SK-N-SH (cell line): ENCODE results near the gene CXXC1. TPM values are rescaled to one million over a fixed set of nuclear protein-coding genes. Genes with fewer than 3 reads are reported as not detected.

Experiments
- CTCF ChIA-PET: fragments of 300-600, 350-600 bp; formaldehyde crosslinking; extraction: SDS; loops from one replicate; lab custom pipeline; 2021; lab: Yijun Ruan, JAX
- POLR2A ChIA-PET: fragments of 350-600 bp; sonication (Branson Sonifier 250); formaldehyde crosslinking; extraction: SDS; loops from one replicate; lab custom pipeline; 2020; ENCODE audit warnings: antibody characterized with exemption, inconsistent platforms; lab: Yijun Ruan, JAX
- DNase-seq: peaks from one replicate; pipeline ENCODE4 v3.0.0; 2012
- H2AFZ ChIP-seq: fragments of 200-600 bp; sonication (generic); 2 replicates; pipeline ENCODE4 v1.8.1; 2016; ENCODE audit warnings: antibody characterized with exemption, mild to moderate bottlenecking, low read depth
- H3F3A ChIP-seq: fragments of 200-600 bp; sonication (generic); replicated peaks from 2 replicates; pipeline ENCODE3; 2016; ENCODE audit warnings: antibody characterized with exemption, mild to moderate bottlenecking; ENCODE audit not compliant: insufficient read depth
- H3K27ac ChIP-seq, 2 experiments: fragments of 200-500 bp in 1 of 2; fragments of 200-600 bp in 1 of 2; sonication (Bioruptor generic) in 1 of 2; sonication (generic), shearing (Covaris generic) in 1 of 2; 2 replicates each; pipeline versions ENCODE4 v1.5.1 to v1.6.1; 2014 to 2016; ENCODE audit warnings: low read depth in 2 of 2, inconsistent platforms in 1 of 2, low read length in 1 of 2, mild to moderate bottlenecking in 1 of 2, mixed read lengths in 1 of 2
- H3K27me3 ChIP-seq: fragments of 200-600 bp; sonication (generic), shearing (Covaris generic); 2 replicates; pipeline ENCODE4 v1.6.1; 2016; ENCODE audit warnings: mixed run types; ENCODE audit not compliant: insufficient read depth
- H3K36me3 ChIP-seq, 2 experiments: fragments of 200-500 bp in 1 of 2; fragments of 200-600 bp in 1 of 2; sonication (Bioruptor generic) in 1 of 2; sonication (generic) in 1 of 2; replicated peaks in 1 of 2; 2 replicates each; pipeline versions ENCODE3 to v1.5.1; 2014 to 2016; ENCODE audit warnings: low read length in 1 of 2, mild to moderate bottlenecking in 1 of 2; ENCODE audit not compliant: insufficient read depth in 2 of 2, control insufficient read depth in 1 of 2
- H3K4me1 ChIP-seq, 2 experiments: fragments of 200-500 bp in 1 of 2; fragments of 200-600 bp in 1 of 2; sonication (Bioruptor generic) in 1 of 2; sonication (generic), shearing (Covaris generic) in 1 of 2; 2 replicates each; pipeline versions ENCODE4 v1.5.1 to v1.6.1; 2014 to 2016; ENCODE audit warnings: low read depth in 1 of 2, low read length in 1 of 2, mixed run types in 1 of 2; ENCODE audit not compliant: insufficient read depth in 2 of 2, control insufficient read depth in 1 of 2
- H3K4me2 ChIP-seq: fragments of 200-600 bp; sonication (generic), shearing (Covaris generic); 2 replicates; pipeline ENCODE4 v1.6.1; 2017; ENCODE audit warnings: mixed run types
- H3K4me3 ChIP-seq, 2 experiments: fragments of 200-500 bp in 1 of 2; fragments of 200-600 bp in 1 of 2; sonication (Bioruptor generic) in 1 of 2; sonication (generic), shearing (Covaris generic) in 1 of 2; 2 replicates each; pipeline versions ENCODE4 v1.5.1 to v1.8.1; 2014 to 2016; ENCODE audit warnings: low read depth in 2 of 2, inconsistent platforms in 1 of 2, low read length in 1 of 2, mild to moderate bottlenecking in 1 of 2, mixed read lengths in 1 of 2, moderate library complexity in 1 of 2
- H3K79me2 ChIP-seq: fragments of 200-600 bp; sonication (generic); 2 replicates; pipeline ENCODE4 v1.8.1; 2017; ENCODE audit warnings: mild to moderate bottlenecking; ENCODE audit not compliant: insufficient read depth
- H3K9ac ChIP-seq: fragments of 200-600 bp; sonication (generic); 2 replicates; pipeline ENCODE4 v1.6.1; 2017; ENCODE audit warnings: mixed run types
- H3K9me2 ChIP-seq: fragments of 200-600 bp; sonication (generic); 2 replicates; pipeline ENCODE4 v1.6.1; 2017; ENCODE audit warnings: mixed run types
- H3K9me3 ChIP-seq: fragments of 200-600 bp; sonication (generic); 2 replicates; pipeline ENCODE4 v1.6.1; 2017; ENCODE audit warnings: mixed run types, mild to moderate bottlenecking, moderate library complexity
- H4K20me1 ChIP-seq: fragments of 200-600 bp; sonication (generic); 2 replicates; pipeline ENCODE4 v1.6.1; 2017; ENCODE audit warnings: mild to moderate bottlenecking, mixed run types; ENCODE audit not compliant: insufficient read depth
- EZH2phosphoT487 ChIP-seq: fragments of 200-600 bp; sonication (generic); IDR thresholded peaks from 2 replicates; pipeline ENCODE4 v1.6.1; 2017; ENCODE audit warnings: low read depth, mixed run types, mild to moderate bottlenecking, antibody characterized with exemption, moderate library complexity, borderline replicate concordance
- FOXJ3 ChIP-seq: sonication (generic); formaldehyde crosslinking; IDR thresholded peaks from 2 replicates; pipeline ENCODE4 v1.5.1; 2020; ENCODE audit warnings: mild to moderate bottlenecking, missing genetic modification reagents
- GABPA ChIP-seq: IDR thresholded peaks from 2 replicates; pipeline ENCODE4 v1.4.0; 2012; ENCODE audit warnings: low read depth, mild to moderate bottlenecking
- GATA2 ChIP-seq: sonication (generic); formaldehyde crosslinking; IDR thresholded peaks from 2 replicates; pipeline ENCODE4 v1.5.0; 2020; ENCODE audit warnings: mild to moderate bottlenecking, missing genetic modification reagents
- NFIC ChIP-seq: IDR thresholded peaks from 2 replicates; pipeline ENCODE4 v1.4.0; 2012; ENCODE audit warnings: borderline replicate concordance
- RAD21 ChIP-seq: IDR thresholded peaks from 2 replicates; pipeline ENCODE4 v1.6.1; 2012; ENCODE audit warnings: mild to moderate bottlenecking, low read length
- SIN3A ChIP-seq: IDR thresholded peaks from 2 replicates; pipeline ENCODE4 v1.6.1; 2012; ENCODE audit warnings: low read depth, mild to moderate bottlenecking, low read length, moderate library complexity, borderline replicate concordance
- TAF1 ChIP-seq: IDR thresholded peaks from 2 replicates; pipeline ENCODE4 v1.6.1; 2012; ENCODE audit warnings: low read depth, mild to moderate bottlenecking, low read length, moderate library complexity, borderline replicate concordance
- WGBS: methylation state at CpG from one replicate; pipeline ENCODE4 v1.1.6; 2017; ENCODE audit warnings: low lambda C conversion rate; 5-methylcytosine and 5-hydroxymethylcytosine counted together
- polyA plus RNA-seq, 3 experiments: library from polyadenylated mRNA; depleted of rRNA; stranded (reverse); fragments of >200 nt; gene quantifications; 2 replicates each; pipeline ENCODE4 v1.2.3, GENCODE V29; 2012
- TF ChIP-seq, protein P1 (sequence below): fragments of 150-350 bp; IDR thresholded peaks from 2 replicates; pipeline ENCODE4 v1.6.1; 2017; ENCODE audit warnings: antibody characterized with exemption, low read length, low read depth, borderline replicate concordance
- TF ChIP-seq, protein P2 (sequence below): fragments of 150-350 bp; IDR thresholded peaks from 2 replicates; pipeline ENCODE4 v1.6.1; 2016; ENCODE audit warnings: mild to moderate bottlenecking, low read depth, low read length

Gene CXXC1
- polyA plus RNA-seq, 1 of the 3 experiments (the other 2 are of a cell fraction) = 128 TPM

DNA sequence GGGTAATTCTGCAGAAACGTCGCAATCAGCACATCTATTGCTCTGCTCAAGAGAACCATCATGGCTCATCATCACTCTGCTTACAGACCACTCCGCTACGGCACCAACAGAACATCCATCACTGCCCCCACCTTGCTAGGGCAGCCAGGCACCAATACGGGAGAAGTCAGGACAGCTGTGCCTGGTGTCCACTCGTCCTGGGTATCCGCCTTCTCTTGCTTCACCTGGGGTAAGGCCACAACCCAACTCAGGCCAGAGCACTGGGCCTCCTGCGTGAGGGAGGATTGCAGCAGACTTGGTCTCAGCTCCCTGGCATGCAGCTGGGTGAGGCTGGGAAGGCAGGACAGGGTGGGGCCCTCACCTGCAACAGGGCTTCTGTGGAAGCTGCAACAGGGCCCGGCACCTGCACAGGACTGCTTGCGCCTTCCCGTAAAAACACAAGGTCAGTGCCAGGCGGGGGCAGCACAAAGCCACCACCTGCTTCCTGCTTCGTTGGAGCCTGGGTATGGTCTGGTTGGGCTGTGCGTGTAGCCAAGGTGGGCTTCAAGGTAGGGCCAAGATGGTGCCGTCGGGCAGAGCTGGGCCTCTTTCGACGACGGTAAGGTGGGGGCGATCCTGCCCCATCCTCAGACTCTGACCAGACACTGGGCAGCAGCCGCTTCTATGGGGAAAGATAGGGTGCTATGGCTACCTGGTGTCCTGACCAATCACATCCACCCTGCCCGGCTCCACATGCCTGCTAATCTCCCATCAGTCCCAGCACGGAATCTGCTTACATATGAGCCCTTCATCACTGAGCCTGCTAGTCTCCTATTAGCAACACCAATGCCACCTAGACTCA, 14.1 kb downstream of the CXXC1 start:
- Histone ChIP-seq H3K9me2 (no peaks in the 10 kb centered on the region), H3K27me3 (no peaks in the 10 kb centered on the region), H3F3A (peaks cover 9% of the 10 kb centered on the region), H3K27ac (no peak overlapping the region), H3K9me3 (no peaks in the 10 kb centered on the region), H3K79me2 (peaks cover 13% of the 10 kb centered on the region), H3K4me1 (no peaks in the 10 kb centered on the region), H3K36me3 (peaks cover 56 to 100% of the 10 kb centered on the region in 2 experiments), H2AFZ (no peak overlapping the region), H3K9ac (no peak overlapping the region), H4K20me1 (no peaks in the 10 kb centered on the region), H3K4me2 (no peak overlapping the region), H3K4me3 (no peak overlapping the region)
- ChIA-PET CTCF (interaction anchor here (1.1 kb wide), 1 partner anchor 84 kb away, joined by 4 read pairs; no protein-coding TSS in a partner anchor), POLR2A (interaction anchor here (1.1 kb wide), 1 partner anchor 8 kb away, joined by 4 read pairs; the partner anchor contains the start of gene MBD1)
- DNase-seq = no peak
- WGBS = 95% methylated on average over 18 of the region's 23 CpGs
- TF ChIP-seq TAF1 (no peak), FOXJ3 (CRISPR knock-in tag) (no peak), GABPA (no peak), SIN3A (no peak)

DNA sequence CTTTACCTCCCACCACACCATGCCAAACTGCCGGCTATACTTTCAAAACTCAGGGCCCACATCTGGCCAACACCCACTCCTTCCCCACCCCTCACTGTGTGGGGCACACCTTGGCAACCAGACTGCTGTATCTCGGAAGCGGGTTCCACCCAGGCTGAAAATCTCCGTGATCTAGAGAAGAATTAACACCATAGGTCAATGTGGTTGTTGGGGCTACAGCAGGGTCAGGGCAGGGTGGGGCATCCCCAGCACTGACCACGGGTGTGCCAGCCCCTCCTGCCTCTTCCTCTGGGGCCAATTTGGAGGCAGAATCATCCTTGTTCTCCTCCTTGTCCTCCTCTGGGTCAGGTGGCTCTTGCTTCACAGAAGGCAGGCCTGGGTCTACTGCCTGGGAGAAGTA, 14.9 kb downstream of the CXXC1 start:
- Histone ChIP-seq H3K4me3 (no peak overlapping the region), H3K9me2 (no peaks in the 10 kb centered on the region), H3K27ac (no peak overlapping the region), H3K9ac (no peak overlapping the region), H3K79me2 (peaks cover 6% of the 10 kb centered on the region; the same call in 1 of the 2 replicates), H3K27me3 (no peaks in the 10 kb centered on the region), H3K4me1 (no peaks in the 10 kb centered on the region), H2AFZ (no peak overlapping the region), H3K4me2 (no peak overlapping the region), H4K20me1 (no peaks in the 10 kb centered on the region), H3K36me3 (peaks cover 50 to 99% of the 10 kb centered on the region in 2 experiments), H3F3A (peaks cover 16% of the 10 kb centered on the region), H3K9me3 (no peaks in the 10 kb centered on the region)
- CTCF ChIA-PET = no interaction called here
- WGBS = 73% methylated on average over 5 of the region's 5 CpGs
- POLR2A ChIA-PET = no interaction called here
- TF ChIP-seq, protein P1, sequence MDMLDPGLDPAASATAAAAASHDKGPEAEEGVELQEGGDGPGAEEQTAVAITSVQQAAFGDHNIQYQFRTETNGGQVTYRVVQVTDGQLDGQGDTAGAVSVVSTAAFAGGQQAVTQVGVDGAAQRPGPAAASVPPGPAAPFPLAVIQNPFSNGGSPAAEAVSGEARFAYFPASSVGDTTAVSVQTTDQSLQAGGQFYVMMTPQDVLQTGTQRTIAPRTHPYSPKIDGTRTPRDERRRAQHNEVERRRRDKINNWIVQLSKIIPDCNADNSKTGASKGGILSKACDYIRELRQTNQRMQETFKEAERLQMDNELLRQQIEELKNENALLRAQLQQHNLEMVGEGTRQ = no peak
- TF ChIP-seq, protein P2, sequence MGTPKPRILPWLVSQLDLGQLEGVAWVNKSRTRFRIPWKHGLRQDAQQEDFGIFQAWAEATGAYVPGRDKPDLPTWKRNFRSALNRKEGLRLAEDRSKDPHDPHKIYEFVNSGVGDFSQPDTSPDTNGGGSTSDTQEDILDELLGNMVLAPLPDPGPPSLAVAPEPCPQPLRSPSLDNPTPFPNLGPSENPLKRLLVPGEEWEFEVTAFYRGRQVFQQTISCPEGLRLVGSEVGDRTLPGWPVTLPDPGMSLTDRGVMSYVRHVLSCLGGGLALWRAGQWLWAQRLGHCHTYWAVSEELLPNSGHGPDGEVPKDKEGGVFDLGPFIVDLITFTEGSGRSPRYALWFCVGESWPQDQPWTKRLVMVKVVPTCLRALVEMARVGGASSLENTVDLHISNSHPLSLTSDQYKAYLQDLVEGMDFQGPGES = no peak
- TF ChIP-seq GATA2 (CRISPR knock-in tag) (no peak), NFIC (no peak), EZH2phosphoT487 (no peak), RAD21 (no peak)
- no peak for DNase-seq
